ACC112 (cell line): Measurements from ENCODE around the gene PICK1.

Experiments used
- H2AFZ ChIP-seq: fragments of 200-600 bp; sonication (generic); one replicate; pipeline ENCODE4 v1.6.0; 2017; ENCODE audit warnings: antibody characterized with exemption, low read length; ENCODE audit not compliant: unreplicated experiment
- H3K27ac ChIP-seq: fragments of 200-600 bp; sonication (generic); 2 replicates; pipeline ENCODE4 v1.5.1; 2014; ENCODE audit warnings: low read depth, mild to moderate bottlenecking, antibody characterized with exemption, low read length, moderate library complexity
- H3K27me3 ChIP-seq: fragments of 200-600 bp; sonication (generic); 2 replicates; pipeline ENCODE4 v1.6.1; 2014; ENCODE audit warnings: mild to moderate bottlenecking, antibody characterized with exemption, low read length, moderate library complexity, mixed read lengths; ENCODE audit not compliant: insufficient read depth
- H3K36me3 ChIP-seq: fragments of 200-600 bp; sonication (generic); 2 replicates; pipeline ENCODE4 v1.6.1; 2016; ENCODE audit warnings: mild to moderate bottlenecking, antibody characterized with exemption, low read length, moderate library complexity, mixed read lengths; ENCODE audit not compliant: insufficient read depth
- H3K4me1 ChIP-seq: fragments of 200-600 bp; sonication (generic); one replicate; pipeline ENCODE4 v1.6.1; 2016; ENCODE audit warnings: low read length, mixed read lengths; ENCODE audit not compliant: insufficient read depth, unreplicated experiment, control insufficient read depth
- H3K4me3 ChIP-seq: fragments of 200-600 bp; sonication (generic); 2 replicates; pipeline ENCODE4 v1.5.1; 2014; ENCODE audit warnings: mild to moderate bottlenecking, low read depth, low read length
- H3K79me2 ChIP-seq: fragments of 200-600 bp; sonication (generic); one replicate; pipeline ENCODE4 v1.6.0; 2016; ENCODE audit warnings: low read length; ENCODE audit not compliant: control insufficient read depth, unreplicated experiment, insufficient read depth

PICK1 gene

GRCh38 chr22:38086001-38086845 lies 29.0 kb downstream of the PICK1 start:
- H3K4me1 ChIP-seq: peaks cover 8% of the 10 kb centered on the region
- peaks cover 3% of the 10 kb centered on the region for H3K79me2 ChIP-seq
- no peaks in the 10 kb centered on the region for H3K36me3 ChIP-seq
- no peak overlapping the region for H3K27ac ChIP-seq
- no peak overlapping the region for H2AFZ ChIP-seq
- H3K27me3 ChIP-seq: no peaks in the 10 kb centered on the region
- no peak overlapping the region for H3K4me3 ChIP-seq

DNA sequence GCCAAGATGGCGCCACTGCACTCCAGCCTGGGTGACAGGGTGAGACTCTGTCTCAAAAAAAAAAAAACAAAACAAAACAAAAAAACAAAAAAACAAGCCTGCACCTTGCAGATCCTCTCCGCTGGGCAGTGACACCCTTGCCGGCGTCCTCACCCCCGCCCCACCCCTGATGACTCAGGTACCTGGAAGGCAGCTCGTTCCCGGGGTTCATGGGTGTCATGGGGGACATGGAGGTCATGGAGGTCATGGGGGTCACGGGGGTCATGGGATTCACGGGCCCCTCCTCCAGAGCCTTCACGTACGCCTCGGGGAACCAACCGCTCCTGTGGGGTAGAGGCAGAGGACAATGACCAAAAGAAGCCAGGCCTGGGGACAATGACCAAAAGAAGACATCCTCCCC lies 29.7 kb downstream of the PICK1 start:
- H3K27me3 ChIP-seq: no peaks in the 10 kb centered on the region
- no peak overlapping the region for H3K4me3 ChIP-seq
- peaks cover 2% of the 10 kb centered on the region for H3K79me2 ChIP-seq
- H2AFZ ChIP-seq: no peak overlapping the region
- peaks cover 5% of the 10 kb centered on the region for H3K4me1 ChIP-seq
- no peak overlapping the region for H3K27ac ChIP-seq
- no peaks in the 10 kb centered on the region for H3K36me3 ChIP-seq

DNA sequence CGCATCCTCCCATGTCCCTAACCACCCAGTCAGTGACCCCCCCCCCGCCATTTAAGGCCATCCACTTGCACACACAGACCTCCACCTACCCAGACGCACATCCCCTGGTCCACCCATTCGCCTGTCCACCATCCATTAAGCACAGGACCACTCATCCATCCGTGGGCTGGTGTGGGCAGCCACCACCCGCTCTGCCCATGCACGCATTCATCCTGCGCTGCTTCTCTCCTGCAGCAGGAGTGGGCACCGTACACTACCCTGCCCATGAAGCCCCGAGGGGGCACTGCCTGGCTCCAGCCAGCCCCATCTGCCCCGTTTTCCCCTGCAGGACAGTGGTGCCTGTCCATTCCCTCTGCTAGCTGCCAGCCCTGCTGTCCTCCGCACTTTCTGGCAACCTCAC lies 30.7 kb downstream of the PICK1 start:
- Histone ChIP-seq H3K79me2 (no peaks in the 10 kb centered on the region), H3K4me3 (peak overlapping the region; percentile 75), H3K36me3 (no peaks in the 10 kb centered on the region), H3K4me1 (peaks cover 4% of the 10 kb centered on the region), H3K27me3 (no peaks in the 10 kb centered on the region), H3K27ac (no peak overlapping the region), H2AFZ (no peak overlapping the region)

DNA sequence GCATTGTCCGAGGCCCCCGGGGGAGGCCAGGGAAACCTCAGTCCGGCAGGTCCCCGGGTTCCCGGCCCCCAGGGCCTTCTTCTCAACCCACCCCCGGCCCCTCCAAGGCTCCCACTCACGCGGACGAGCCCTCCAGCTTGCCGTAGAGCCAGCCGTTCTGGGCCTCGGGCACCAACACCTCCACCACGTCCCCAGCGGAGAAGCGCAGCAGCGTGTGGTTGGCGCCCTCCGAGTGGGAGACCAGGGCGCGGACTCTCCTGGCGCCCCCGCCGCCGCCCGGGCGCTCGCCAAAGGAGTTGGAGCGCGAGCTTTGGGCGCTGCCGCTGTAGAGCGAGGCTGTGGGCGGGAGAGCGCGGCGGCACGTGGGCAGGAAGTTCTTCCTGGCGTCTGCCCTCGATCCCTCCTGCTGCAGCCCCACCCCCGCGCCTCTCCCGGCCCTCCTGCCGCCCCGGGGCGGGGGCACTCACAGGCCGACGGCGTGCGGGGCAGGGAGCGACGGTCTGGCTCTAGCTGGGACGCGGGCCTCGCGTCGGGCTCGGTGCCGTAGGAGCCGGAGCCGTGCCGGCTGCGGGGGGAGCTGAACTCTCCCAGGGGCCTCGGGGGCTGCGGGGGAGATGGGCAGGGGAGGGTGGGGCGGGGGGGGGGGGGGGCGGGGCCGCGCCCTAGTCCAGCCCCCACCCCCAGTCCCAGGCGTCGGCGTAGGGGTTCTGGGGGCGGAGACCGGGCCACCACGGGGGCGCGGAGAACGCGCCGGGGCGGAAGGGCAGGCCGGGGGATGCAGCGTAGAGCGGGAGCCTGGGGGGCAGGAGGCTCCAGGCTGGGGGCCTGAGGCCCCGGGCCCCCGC lies 31.6 kb downstream of the PICK1 start:
- H3K4me1 ChIP-seq: peaks cover 4% of the 10 kb centered on the region
- peak overlapping the region; percentile 75 for H3K4me3 ChIP-seq
- H3K36me3 ChIP-seq: no peaks in the 10 kb centered on the region
- no peak overlapping the region for H2AFZ ChIP-seq
- no peaks in the 10 kb centered on the region for H3K27me3 ChIP-seq
- no peaks in the 10 kb centered on the region for H3K79me2 ChIP-seq
- no peak overlapping the region for H3K27ac ChIP-seq

GRCh38 chr22:38089474-38089851 lies 32.3 kb downstream of the PICK1 start:
- Histone ChIP-seq H3K4me1 (peaks cover 4% of the 10 kb centered on the region), H3K27ac (no peak overlapping the region), H3K27me3 (no peaks in the 10 kb centered on the region), H2AFZ (no peak overlapping the region), H3K36me3 (no peaks in the 10 kb centered on the region), H3K79me2 (no peaks in the 10 kb centered on the region), H3K4me3 (no peak overlapping the region)

- Histone ChIP-seq H3K79me2 (no peaks in the 10 kb centered on the region), H2AFZ (no peak overlapping the region), H3K4me1 (peaks cover 5% of the 10 kb centered on the region), H3K4me3 (no peak overlapping the region), H3K27me3 (no peaks in the 10 kb centered on the region), H3K27ac (no peak overlapping the region), H3K36me3 (no peaks in the 10 kb centered on the region)
Observed at GRCh38 chr22:38097058-38097457, 39.9 kb downstream of the PICK1 start.

DNA sequence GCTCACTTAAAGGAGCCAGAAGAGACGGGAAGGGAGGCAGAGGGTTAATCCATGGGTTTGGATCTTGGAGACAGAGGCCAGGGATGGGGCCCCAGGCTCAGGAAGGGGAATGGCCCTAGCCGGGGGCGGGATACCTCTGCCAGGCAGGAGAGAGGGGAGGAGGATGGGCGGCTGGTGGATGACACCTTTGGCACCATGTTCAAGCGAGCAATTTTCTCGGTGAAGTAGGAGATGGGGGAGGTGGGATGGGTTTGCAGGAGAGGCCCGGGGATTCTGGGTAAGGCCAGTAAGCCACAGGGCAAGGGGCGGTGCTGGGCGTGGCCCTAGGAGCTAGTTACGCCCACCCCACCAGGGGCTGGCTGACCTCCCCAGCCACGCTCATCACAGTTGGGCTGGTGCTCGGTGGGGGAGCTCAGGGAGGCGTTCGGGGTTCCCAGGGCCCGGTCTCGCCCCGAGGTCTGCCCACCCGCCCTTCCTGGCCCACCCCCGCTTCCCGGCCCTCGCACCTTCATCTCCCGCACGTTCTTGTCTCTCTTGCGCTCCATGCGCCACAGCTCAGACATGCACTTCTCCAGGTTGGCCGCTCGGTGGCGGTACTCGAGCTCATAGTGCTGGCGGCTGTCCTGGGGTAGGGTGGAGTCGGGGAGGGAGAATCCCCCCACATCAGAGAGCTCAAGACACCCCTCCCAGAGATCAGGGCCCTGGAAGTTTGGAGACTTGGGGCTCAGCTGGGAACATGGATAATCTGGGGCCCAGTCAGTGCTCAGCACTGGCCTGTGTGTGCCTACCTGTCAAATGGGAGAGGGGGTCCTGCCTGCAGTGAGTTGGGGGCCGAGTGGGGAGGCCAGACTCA lies 40.6 kb downstream of the PICK1 start:
- Histone ChIP-seq H3K4me3 (no peak overlapping the region), H3K36me3 (no peaks in the 10 kb centered on the region), H3K27ac (no peak overlapping the region), H3K27me3 (no peaks in the 10 kb centered on the region), H3K4me1 (peaks cover 5% of the 10 kb centered on the region), H3K79me2 (no peaks in the 10 kb centered on the region), H2AFZ (no peak overlapping the region)

DNA sequence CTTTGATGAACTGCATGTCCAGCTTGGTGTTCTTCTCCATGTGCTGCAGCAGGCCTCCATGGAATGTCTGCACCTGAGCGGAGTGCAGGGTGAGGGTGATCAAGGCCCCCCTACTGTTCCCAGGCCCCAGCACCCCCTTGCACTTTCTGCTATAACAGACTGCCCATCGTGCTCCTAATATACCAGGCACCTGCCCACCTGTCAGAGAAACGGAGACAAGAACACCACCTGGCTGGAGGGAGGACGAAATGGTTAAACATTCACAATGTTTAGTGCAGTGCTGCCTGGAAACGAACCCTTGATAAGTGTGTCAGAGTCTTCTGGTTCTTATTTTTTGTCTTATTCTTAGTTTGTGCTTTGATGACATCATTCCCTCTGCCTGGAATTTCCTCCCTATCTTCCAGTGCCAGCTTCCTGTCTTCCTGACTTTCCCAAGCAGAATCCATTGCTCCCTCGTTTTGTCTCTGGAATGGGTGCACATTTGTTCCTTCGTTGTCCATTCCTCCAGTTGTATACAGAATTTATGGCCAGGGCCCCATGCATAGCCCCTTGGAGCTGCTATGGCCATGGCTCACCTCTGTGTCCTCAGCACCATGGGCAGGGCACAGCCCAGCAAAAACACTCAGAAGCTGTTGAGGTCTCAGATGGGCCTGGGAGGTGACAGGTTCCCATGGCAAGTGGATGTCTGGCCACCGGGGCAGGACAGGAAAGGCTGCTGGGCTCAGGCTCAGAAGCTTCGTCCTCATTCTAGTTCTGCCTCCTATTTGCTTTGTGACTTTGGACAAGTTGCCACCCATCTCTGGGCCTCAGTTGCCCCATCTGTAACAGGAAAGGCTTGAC lies 41.4 kb downstream of the PICK1 start:
- Histone ChIP-seq H3K79me2 (no peaks in the 10 kb centered on the region), H3K36me3 (no peaks in the 10 kb centered on the region), H3K27ac (no peak overlapping the region), H2AFZ (no peak overlapping the region), H3K27me3 (no peaks in the 10 kb centered on the region), H3K4me1 (peaks cover 5% of the 10 kb centered on the region), H3K4me3 (no peak overlapping the region)

DNA sequence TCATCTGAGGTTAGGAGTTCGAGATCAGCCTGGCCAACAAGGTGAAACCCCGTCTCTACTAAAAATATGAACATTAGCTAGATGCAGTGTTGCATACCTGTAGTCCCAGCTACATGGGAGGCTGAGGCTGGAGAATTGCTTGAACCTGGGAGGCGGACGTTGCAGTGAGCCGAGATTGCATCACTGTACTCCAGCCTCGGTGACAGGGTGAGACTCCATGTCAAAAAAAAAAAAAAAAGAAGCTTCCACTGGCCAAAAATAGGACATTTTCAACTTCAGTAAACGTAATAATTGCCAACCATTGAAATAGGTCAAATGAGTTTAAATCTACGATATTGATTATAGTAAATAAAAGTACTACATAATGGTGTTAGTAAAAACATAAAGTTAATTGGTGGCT lies 46.4 kb downstream of the PICK1 start:
- Histone ChIP-seq H3K36me3 (no peaks in the 10 kb centered on the region), H3K79me2 (no peaks in the 10 kb centered on the region), H3K27me3 (no peaks in the 10 kb centered on the region), H3K4me3 (no peak overlapping the region), H3K27ac (no peak overlapping the region), H3K4me1 (no peaks in the 10 kb centered on the region), H2AFZ (no peak overlapping the region)

DNA sequence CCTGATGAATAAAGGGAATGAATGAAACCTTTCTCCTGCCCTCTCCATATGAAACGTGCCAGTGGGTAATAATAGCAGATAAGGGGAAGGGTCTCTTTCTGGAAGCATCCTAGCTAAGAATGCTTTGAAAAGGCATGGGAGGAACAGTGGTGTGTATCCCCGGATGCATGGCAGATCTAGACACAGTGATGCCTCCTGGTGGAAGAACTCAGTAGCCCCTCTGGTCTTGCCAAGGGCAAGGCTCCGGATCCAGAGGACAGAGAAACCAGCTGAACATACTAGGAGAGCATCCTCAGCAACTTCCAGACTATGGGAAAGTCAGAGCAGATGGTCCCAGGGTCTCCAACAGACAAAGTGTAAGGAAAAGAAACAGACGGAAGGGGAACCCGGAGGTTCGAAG lies 46.9 kb downstream of the PICK1 start:
- Histone ChIP-seq H3K4me3 (no peak overlapping the region), H3K27me3 (no peaks in the 10 kb centered on the region), H3K79me2 (no peaks in the 10 kb centered on the region), H2AFZ (no peak overlapping the region), H3K4me1 (no peaks in the 10 kb centered on the region), H3K27ac (no peak overlapping the region), H3K36me3 (no peaks in the 10 kb centered on the region)
